WI38 (cell line): ENCODE results near the gene C17orf114.

Source experiments
- H3K4me3 ChIP-seq: 2 replicates; pipeline ENCODE4 v1.5.1; 2011; ENCODE audit warnings: low read depth, mild to moderate bottlenecking, control low read depth, low read length
- TF ChIP-seq, protein P1 (sequence below): IDR thresholded peaks from 2 replicates; pipeline ENCODE4 v1.5.1; 2012; ENCODE audit warnings: low read depth, mild to moderate bottlenecking, control low read depth, low read length

C17orf114 gene

DNA sequence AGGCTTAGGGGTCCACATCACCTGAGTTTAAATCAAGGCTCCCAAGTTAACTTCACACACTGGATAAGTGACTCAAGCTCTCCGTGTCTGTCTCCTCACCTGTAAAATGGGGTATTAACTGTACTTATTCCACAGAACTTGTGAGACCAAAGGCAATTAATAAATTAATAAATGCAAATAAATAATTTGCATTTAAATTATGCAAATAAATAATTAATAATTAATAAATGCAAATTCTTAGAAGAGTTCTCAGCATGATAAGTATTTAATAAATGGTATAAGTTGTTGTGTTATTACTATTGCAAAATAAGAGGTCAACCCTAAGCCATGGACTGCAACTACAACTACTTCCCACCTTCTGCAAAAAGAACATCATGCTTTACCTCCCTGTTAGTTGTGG lies 48.7 kb downstream of the C17orf114 start:
- TF ChIP-seq, protein P1, sequence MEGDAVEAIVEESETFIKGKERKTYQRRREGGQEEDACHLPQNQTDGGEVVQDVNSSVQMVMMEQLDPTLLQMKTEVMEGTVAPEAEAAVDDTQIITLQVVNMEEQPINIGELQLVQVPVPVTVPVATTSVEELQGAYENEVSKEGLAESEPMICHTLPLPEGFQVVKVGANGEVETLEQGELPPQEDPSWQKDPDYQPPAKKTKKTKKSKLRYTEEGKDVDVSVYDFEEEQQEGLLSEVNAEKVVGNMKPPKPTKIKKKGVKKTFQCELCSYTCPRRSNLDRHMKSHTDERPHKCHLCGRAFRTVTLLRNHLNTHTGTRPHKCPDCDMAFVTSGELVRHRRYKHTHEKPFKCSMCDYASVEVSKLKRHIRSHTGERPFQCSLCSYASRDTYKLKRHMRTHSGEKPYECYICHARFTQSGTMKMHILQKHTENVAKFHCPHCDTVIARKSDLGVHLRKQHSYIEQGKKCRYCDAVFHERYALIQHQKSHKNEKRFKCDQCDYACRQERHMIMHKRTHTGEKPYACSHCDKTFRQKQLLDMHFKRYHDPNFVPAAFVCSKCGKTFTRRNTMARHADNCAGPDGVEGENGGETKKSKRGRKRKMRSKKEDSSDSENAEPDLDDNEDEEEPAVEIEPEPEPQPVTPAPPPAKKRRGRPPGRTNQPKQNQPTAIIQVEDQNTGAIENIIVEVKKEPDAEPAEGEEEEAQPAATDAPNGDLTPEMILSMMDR, result no peak

DNA sequence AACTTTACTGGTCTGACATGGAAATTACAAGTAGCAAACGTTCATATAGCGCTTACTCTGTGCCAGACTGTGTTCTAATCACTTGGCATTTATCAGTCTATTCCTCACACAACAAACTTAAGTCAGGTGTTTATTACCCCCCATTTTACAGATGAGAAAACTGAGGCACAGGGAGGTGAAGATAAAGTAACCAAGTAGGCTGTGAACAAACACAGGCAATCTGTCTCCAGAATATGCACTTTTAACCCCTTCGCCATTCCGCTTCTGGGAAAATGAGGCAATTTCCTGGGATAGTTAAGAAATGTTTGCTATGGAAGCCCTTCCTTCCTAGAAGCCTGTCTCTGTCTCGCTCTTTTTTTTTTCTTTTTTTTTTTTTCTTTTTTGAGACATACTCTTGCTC lies 50.2 kb downstream of the C17orf114 start:
- TF ChIP-seq, protein P1, result no peak

More for the DNA sequence above, 48.7 kb downstream of the C17orf114 start:
- no peak overlapping the region for H3K4me3 ChIP-seq

More for the DNA sequence above, 50.2 kb downstream of the C17orf114 start:
- H3K4me3 ChIP-seq, result no peak overlapping the region
